GM12878 (cell line): ENCODE data around the gene FAM78A.

Source experiments
- BRCA1 ChIP-seq: IDR thresholded peaks from 2 replicates; pipeline ENCODE4 v1.6.1; 2011; ENCODE audit warnings: low read depth, low read length, improper control_type of control experiment
- CHD4 ChIP-seq: fragments of 200-600 bp; sonication (generic); IDR thresholded peaks from 2 replicates; pipeline ENCODE4 v1.6.1; 2016; ENCODE audit warnings: mild to moderate bottlenecking
- EZH2 ChIP-seq: IDR thresholded peaks from 2 replicates; pipeline ENCODE4 v1.6.1; 2012; ENCODE audit warnings: low read depth, mild to moderate bottlenecking, control low read depth, inconsistent platforms, low read length, borderline replicate concordance; ENCODE audit not compliant: control insufficient read depth
- FOXM1 ChIP-seq: IDR thresholded peaks from 2 replicates; pipeline ENCODE4 v1.6.1; 2012; ENCODE audit warnings: low read depth, mild to moderate bottlenecking, inconsistent platforms, low read length, moderate library complexity
- JUND ChIP-seq: IDR thresholded peaks from 2 replicates; pipeline ENCODE4 v1.6.1; 2012; ENCODE audit warnings: low read depth, mild to moderate bottlenecking, low read length, improper control_type of control experiment, moderate library complexity
- POLR2AphosphoS5 ChIP-seq: IDR thresholded peaks from 2 replicates; pipeline ENCODE4 v1.6.1; 2011; ENCODE audit warnings: mild to moderate bottlenecking, low read length, inconsistent platforms
- SMARCA5 ChIP-seq: fragments of 450-650 bp; IDR thresholded peaks from 2 replicates; pipeline ENCODE4 v1.6.1; 2017; ENCODE audit warnings: mild to moderate bottlenecking
- YY1 ChIP-seq: IDR thresholded peaks from 2 replicates; pipeline ENCODE4 v1.6.1; 2011; ENCODE audit warnings: low read depth, mild to moderate bottlenecking, low read length
- TF ChIP-seq, protein P1 (sequence below), 3 experiments: IDR thresholded peaks in 2 of 3; conservative IDR thresholded peaks in 1 of 3; 2 replicates each; pipeline ENCODE4 v1.5.1; 2011; ENCODE audit warnings: low read depth in 3 of 3, low read length in 3 of 3, mild to moderate bottlenecking in 3 of 3, control low read depth in 2 of 3, moderate library complexity in 2 of 3, inconsistent platforms in 1 of 3, mixed read lengths in 1 of 3; ENCODE audit not compliant: control insufficient read depth in 2 of 3, insufficient read depth in 1 of 3; ENCODE audit errors: extremely low read depth in 1 of 3
- TF ChIP-seq, protein P2 (sequence below): fragments of 450-650 bp; IDR thresholded peaks from 2 replicates; pipeline ENCODE4 v1.6.1; 2016; ENCODE audit warnings: mild to moderate bottlenecking
- TF ChIP-seq, protein P3 (sequence below): fragments of 450-650 bp; IDR thresholded peaks from 2 replicates; pipeline ENCODE4 v1.6.1; 2017; ENCODE audit warnings: mild to moderate bottlenecking, low read depth, inconsistent platforms; ENCODE audit not compliant: poor library complexity, severe bottlenecking
- TF ChIP-seq, protein P4 (sequence below): IDR thresholded peaks from 2 replicates; pipeline ENCODE4 v1.6.1; 2011; ENCODE audit warnings: mild to moderate bottlenecking, low read depth, low read length, moderate library complexity; ENCODE audit not compliant: insufficient replicate concordance
- TF ChIP-seq, protein P5 (sequence below): IDR thresholded peaks from 2 replicates; pipeline ENCODE4 v1.6.1; 2012; ENCODE audit warnings: low read depth, low read length, improper control_type of control experiment

DNA sequence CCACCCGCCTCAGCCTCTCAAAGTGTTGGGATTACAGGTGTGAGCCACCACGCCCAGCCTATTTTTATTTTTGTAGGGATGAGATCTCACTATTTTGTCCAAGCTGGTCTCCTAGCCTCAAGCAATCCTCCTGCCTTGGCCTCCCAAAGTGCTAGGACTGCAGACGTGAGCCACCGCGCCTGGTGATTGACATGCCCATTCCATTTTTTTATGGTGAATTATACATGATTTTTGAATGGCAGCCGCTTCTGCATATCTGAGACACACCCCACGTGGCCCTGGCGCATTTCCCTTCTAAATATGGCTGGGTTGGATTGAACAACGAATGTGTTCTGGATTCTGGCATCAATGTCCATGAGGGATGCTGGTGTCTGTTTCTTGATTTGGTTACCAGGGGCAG lies 35.9 kb upstream of the FAM78A start:
- TF ChIP-seq, protein P1, sequence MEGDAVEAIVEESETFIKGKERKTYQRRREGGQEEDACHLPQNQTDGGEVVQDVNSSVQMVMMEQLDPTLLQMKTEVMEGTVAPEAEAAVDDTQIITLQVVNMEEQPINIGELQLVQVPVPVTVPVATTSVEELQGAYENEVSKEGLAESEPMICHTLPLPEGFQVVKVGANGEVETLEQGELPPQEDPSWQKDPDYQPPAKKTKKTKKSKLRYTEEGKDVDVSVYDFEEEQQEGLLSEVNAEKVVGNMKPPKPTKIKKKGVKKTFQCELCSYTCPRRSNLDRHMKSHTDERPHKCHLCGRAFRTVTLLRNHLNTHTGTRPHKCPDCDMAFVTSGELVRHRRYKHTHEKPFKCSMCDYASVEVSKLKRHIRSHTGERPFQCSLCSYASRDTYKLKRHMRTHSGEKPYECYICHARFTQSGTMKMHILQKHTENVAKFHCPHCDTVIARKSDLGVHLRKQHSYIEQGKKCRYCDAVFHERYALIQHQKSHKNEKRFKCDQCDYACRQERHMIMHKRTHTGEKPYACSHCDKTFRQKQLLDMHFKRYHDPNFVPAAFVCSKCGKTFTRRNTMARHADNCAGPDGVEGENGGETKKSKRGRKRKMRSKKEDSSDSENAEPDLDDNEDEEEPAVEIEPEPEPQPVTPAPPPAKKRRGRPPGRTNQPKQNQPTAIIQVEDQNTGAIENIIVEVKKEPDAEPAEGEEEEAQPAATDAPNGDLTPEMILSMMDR (IDR thresholded peaks at IDR 0.05 in 2 of 3, conservative IDR thresholded peaks at IDR 0.05 in 1 of 3; ENCODE audit: control insufficient read depth in 2 of 3, extremely low read depth in 1 of 3, insufficient read depth in 1 of 3, low read depth in 3 of 3, low read length in 3 of 3): no peak
- TF ChIP-seq POLR2AphosphoS5 (no peak), SMARCA5 (no peak), EZH2 (no peak), YY1 (no peak), CHD4 (no peak), FOXM1 (no peak), JUND (no peak), BRCA1 (no peak)
- TF ChIP-seq, protein P2, sequence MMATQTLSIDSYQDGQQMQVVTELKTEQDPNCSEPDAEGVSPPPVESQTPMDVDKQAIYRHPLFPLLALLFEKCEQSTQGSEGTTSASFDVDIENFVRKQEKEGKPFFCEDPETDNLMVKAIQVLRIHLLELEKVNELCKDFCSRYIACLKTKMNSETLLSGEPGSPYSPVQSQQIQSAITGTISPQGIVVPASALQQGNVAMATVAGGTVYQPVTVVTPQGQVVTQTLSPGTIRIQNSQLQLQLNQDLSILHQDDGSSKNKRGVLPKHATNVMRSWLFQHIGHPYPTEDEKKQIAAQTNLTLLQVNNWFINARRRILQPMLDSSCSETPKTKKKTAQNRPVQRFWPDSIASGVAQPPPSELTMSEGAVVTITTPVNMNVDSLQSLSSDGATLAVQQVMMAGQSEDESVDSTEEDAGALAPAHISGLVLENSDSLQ: no peak
- TF ChIP-seq, protein P3, sequence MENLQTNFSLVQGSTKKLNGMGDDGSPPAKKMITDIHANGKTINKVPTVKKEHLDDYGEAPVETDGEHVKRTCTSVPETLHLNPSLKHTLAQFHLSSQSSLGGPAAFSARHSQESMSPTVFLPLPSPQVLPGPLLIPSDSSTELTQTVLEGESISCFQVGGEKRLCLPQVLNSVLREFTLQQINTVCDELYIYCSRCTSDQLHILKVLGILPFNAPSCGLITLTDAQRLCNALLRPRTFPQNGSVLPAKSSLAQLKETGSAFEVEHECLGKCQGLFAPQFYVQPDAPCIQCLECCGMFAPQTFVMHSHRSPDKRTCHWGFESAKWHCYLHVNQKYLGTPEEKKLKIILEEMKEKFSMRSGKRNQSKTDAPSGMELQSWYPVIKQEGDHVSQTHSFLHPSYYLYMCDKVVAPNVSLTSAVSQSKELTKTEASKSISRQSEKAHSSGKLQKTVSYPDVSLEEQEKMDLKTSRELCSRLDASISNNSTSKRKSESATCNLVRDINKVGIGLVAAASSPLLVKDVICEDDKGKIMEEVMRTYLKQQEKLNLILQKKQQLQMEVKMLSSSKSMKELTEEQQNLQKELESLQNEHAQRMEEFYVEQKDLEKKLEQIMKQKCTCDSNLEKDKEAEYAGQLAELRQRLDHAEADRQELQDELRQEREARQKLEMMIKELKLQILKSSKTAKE: no peak
- TF ChIP-seq, protein P4, sequence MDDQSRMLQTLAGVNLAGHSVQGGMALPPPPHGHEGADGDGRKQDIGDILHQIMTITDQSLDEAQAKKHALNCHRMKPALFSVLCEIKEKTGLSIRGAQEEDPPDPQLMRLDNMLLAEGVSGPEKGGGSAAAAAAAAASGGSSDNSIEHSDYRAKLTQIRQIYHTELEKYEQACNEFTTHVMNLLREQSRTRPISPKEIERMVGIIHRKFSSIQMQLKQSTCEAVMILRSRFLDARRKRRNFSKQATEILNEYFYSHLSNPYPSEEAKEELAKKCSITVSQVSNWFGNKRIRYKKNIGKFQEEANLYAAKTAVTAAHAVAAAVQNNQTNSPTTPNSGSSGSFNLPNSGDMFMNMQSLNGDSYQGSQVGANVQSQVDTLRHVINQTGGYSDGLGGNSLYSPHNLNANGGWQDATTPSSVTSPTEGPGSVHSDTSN: no peak
- TF ChIP-seq, protein P5, sequence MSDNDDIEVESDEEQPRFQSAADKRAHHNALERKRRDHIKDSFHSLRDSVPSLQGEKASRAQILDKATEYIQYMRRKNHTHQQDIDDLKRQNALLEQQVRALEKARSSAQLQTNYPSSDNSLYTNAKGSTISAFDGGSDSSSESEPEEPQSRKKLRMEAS: no peak
